ENCODE data around the gene CYP4F11.
"Not testable (repeated sequence)": the region's sequence is repeated elsewhere in the genome, so short reads cannot be mapped to it uniquely, and the experiment has no call there.

The CYP4F11 gene, protein sequence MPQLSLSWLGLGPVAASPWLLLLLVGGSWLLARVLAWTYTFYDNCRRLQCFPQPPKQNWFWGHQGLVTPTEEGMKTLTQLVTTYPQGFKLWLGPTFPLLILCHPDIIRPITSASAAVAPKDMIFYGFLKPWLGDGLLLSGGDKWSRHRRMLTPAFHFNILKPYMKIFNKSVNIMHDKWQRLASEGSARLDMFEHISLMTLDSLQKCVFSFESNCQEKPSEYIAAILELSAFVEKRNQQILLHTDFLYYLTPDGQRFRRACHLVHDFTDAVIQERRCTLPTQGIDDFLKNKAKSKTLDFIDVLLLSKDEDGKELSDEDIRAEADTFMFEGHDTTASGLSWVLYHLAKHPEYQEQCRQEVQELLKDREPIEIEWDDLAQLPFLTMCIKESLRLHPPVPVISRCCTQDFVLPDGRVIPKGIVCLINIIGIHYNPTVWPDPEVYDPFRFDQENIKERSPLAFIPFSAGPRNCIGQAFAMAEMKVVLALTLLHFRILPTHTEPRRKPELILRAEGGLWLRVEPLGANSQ

GRCh38 chr19:15934332-15935078, at the start of gene CYP4F11:
CYP4F11 (minus strand) TSS chr19:15934529; CDS start chr19:15934408, 121 bp downstream.
- DNase-seq, result no peak

DNA sequence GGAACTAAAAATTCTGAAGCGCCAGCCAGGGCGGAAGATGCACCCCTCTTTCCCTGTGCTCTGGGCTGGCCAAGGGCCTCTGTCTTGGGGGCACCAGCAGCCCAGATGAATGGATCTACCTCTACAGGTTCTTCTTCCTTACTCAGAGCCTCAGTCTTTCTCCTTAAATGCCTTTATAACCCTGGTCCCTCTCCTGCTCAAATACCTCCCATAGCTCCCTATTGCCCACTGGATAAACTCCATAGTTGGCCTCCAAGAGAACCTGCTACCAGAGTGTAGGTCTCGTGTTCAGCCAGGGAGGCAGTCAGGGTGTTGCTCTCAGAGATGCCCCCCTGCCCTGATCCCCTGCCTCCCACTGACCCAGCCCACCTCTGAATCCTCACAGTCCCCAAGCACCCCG, 45.0 kb upstream of the CYP4F11 start:
- DNase-seq, result no peak

GRCh38 chr19:15977690-15978089, 43.4 kb upstream of the CYP4F11 start:
- no peak for DNase-seq

DNA sequence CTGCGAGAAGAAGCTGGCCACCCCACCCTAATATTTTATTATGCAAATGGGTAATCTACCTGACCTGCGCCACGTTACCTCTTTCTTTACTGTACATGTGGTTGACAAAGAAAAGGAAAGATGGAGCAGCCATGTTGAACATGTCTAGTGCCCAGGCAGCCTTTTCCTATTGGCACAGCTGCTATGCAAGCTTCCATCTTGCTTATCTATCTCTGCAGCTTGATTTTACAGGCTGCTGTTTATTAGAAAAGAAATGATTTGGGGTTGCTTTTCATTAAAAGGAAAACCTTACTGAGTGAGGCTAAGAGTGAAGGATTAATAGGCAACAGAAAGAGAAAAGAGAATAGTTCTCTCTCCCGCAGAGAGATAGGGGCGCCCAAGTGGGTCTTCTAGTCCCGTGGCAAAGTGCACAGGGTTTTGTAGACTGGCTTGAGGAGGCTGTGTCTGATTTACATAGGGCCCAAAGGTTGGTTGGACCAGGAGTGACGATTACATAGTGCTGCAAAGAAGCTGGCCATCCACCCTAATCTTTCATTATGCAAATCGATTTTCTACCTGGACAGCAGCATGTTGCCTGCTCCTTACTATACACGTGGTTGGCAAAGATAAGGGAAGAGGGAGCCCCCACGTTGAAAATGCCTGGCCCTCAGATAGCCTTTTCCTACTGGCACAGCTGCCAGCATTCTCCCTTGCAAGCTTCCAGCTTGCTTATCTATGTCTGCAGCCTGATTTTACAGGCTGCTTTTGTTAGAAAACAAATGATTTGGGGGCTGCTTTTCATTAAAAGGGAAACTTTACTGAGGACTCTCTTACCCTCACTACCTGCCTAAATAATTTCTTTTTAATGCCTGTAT, 42.7 kb upstream of the CYP4F11 start:
- no peak for DNase-seq

DNA sequence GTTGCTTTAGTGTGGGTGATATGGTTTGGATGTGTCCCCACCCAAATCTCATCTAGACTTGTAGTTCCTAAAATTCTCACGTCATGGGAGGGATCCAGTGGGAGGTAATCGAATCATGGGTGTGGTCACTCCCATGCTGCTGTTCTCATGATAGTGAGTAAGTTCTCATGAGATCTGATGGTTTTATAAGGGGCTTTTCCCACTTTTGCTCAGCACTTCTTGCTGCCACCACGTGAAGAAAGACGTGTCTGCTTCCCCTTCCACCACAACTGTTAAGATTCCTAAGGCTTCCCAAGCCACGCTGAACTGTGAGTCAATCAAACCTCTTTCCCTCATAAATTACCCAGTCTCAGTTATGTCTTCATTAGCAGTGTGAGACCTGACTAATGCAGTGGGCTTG, 40.5 kb upstream of the CYP4F11 start:
- no peak for DNase-seq

GRCh38 chr19:15972043-15972442, 37.7 kb upstream of the CYP4F11 start:
- DNase-seq, result not testable (repeated sequence)

DNA sequence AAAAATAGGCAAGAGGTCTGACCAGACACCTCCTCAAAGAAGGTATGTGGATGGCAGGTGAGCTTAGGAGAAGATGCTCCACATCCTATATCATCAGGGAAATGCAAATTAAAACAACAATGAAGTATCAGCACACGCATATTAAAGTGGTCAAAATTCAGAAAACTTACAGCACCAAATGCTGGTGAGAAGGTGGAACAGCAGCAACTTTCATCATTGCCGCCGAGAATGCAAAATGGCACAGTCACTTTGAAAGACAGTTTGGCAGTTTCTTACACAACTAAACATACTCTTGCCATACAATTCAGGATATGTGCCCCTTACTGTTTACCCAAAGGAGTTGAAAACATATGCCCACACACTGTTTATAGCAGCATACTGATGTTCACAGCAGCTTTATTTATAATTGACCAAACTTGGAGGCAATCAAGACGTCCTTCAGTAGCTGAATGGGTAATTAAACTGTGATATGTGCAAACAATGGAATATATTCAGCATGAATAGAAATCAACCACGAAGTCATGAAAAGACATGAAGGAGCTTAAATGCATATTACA, 37.0 kb upstream of the CYP4F11 start:
- DNase-seq, result no peak

DNA sequence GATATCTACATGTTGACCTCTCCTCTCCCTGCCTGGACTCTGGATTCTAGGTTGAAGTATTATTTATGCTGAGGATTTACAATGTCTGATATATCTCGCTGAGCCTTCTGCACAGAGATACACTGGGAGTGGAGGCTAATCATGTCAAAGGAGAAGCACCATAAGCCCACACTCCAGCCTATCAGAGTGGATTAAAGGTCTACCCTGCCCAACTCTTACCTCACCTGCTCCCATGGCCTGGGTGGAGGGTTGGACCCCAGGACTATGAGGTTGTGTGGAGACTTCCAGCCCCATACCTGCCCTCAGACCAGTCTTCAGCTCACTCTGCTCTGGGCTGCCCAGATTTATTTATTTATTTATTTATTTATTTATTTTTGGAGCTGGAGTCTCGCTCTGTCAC, 29.9 kb upstream of the CYP4F11 start:
- DNase-seq, result no peak

DNA sequence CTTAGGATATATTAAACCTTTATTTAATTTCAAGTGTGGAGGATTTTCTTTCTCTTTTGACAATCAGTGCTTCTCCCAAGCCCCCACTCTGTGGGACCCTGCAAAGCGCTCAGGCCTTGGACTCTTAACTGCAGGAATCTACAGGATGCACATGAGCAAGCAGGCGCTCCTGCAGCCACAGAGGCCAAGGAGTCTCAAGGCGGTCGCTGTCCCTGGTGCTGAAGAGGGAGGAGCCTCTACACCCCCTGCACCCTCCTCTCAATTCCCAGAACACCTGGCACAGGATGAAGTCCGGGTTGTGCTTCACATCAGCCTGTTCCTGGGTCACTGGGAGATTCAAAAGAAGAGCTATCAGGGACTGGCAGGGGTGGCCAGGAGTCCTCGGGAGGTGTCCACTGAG, 28.0 kb upstream of the CYP4F11 start:
- no peak for DNase-seq

DNA sequence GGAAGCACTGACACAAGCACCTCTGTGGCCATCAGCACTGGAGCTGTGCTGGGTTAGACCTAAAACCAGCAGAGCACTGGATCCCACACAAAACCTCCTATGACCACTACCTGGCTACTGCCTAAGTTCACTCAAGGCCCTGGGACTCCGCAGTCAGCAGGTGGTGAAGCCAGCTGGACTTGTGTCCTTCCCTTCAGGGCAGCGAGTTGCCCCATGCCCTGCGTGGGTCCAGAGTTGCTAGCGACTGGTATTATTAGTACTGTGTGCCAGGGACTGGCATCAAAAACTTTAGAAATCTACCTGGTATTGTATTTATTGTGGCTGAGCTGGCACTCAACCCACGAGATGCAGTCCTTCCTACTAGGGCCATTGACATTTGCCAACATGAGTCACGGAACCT, 20.5 kb upstream of the CYP4F11 start:
- DNase-seq, result no peak

DNA sequence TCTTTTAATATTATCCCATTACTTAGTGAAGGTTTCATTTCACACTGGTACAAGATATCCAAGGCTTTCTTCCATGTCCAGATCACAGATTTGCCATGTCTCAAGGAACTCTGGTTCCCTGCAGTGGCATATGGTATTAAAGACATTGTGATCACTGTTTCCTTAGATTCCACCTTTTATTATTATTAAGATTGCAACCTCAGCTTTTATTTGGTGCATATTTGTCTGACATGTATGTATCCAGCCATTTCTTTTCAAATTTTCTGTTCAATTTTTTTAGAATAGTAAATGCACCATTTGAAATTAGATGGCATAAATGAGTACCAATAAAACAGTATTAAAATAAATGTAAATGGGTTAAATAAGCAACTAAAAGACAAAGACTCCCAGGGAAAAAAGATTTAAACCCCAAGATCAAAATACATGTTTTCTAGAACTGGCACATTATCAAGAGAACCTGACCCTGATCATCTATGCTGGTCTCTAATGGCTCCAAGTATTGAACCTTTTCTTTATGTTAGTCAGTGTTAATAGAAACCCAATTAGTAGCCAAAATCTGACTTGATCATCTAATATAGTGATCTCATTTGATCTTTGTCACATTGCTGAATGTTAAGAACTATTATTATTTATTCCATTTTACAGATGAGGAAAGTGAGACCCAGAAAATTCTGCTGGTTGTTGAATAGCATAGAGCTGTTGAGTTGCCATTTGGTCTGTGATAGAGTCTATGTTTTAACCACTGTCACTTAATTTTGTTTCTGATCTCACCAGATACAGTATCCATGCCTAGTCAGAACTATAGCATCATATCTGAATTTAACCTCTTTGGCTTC, 14.1 kb upstream of the CYP4F11 start, which contains the start of gene OR10H4:
OR10H4 (plus strand) TSS at position 786 of the 836 bp plus-strand sequence; CDS start at position 786, 0 bp downstream.
- no peak for DNase-seq

DNA sequence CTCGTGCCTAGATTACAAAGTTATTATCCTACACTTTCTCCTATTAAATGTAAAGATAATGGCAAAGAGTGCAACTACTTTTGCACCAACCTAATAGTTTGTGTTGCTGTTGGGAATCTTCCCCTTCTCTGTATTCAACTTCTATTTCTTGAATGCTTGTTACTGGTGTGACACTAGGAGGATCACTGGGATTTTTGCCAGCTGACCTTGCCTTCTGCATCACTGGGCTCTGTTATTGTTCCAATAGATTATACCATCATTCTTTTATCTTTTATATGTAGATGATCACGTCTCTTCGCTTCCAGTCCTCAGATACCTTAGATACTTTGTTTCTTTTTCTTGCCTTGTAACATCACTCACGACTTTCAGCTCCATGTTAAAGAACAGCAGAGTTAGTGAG, 11.0 kb upstream of the CYP4F11 start:
- no peak for DNase-seq

DNA sequence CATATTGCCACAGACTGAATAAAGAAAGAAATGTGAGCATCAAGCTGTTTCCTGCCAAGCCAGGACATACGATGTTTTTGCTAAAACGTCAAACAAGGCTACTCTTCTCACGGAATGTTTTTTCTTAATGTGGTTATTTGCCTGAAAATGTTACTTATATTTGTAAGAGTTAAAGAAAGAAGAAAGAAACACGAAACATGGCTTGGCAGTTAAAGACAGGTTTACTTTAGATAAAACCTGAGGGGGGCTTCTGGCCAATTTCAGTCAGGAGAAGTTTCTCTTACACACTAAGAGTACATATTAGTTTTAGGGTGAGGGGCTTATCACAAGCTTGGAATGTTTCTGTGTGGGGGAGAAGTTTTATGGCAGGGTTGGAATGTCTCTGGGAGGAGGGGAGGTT, 10.1 kb upstream of the CYP4F11 start:
- no peak for DNase-seq

GRCh38 chr19:15937771-15938170, 3.4 kb upstream of the CYP4F11 start:
- no peak for DNase-seq

- no peak for DNase-seq
Measured at GRCh38 chr19:15936950-15937349, 2.6 kb upstream of the CYP4F11 start.

- DNase-seq, result no peak
Measured at GRCh38 chr19:15936173-15936572, 1.8 kb upstream of the CYP4F11 start.

DNA sequence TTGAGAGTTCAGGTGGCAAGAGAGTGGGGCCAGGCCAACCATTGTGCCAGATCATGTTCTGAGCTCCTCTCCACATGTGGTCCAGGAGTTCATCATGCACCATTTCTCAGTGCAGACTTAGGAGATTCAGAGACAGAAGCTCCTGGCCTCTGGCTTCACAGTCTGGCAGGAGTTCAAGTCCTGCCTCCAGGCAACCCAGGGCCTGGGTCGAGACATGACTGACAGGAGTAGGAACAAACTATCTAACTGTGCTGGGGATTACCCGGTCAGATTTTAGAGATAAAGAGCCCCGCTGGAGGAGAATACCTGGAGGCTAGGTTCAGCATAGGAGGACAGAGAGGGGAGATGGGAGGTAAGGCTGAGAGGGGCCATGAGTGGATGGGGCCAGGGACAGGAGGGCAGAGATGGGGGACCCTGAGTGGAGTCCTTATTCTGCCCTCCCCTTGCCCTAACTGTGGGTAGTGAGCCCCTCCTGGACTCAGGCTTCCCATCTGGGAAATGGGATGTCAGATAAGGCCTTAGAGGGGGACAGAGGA, 906 bp upstream of the CYP4F11 start:
- no peak for DNase-seq

DNA sequence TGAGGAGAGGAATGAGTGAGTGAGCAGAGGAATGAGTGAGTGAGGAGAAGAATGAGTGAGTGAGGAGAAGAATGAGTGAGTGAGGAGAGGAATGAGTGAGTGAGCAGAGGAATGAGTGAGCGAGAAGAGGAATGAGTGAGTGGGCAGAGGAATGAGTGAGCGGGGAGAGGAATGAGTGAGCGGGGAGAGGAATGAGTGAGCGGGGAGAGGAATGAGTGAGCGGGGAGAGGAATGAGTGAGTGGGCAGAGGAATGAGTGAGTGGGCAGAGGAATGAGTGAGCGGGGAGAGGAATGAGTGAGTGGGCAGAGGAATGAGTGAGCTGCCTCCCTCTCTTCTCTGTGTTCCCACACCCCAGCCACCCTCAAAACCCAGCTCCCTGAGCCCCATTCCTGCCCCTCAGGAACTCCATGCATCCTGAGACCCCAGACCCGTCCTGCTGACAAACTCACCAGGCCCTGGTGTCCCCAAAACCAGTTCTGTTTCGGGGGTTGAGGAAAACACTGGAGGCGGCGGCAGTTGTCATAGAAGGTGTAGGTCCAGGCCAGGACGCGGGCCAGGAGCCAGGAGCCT, 483 bp downstream of the CYP4F11 start:
- peak in 1 of 4 experiments; percentile 7 for DNase-seq

DNA sequence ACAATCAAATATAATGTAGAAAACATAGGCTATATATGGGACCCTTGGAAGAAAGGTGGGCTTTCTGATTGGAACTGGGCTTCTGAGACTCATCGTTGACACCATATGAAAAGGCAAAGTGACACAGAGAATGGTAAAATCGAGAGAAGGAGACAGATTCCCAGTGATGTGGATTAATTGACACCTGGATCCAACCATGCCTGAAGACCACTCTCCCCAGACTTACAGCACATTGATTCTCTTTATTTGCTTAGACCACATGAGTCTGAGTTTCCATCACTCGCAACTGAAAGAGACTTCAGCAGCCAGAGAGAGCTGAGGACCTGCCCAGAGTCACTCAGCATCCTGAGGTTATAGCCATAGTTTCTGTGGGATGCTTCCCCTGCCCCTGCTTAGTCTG, 6.0 kb downstream of the CYP4F11 start:
- DNase-seq, result no peak

GRCh38 chr19:15926484-15926883, 7.8 kb downstream of the CYP4F11 start:
- no peak for DNase-seq

DNA sequence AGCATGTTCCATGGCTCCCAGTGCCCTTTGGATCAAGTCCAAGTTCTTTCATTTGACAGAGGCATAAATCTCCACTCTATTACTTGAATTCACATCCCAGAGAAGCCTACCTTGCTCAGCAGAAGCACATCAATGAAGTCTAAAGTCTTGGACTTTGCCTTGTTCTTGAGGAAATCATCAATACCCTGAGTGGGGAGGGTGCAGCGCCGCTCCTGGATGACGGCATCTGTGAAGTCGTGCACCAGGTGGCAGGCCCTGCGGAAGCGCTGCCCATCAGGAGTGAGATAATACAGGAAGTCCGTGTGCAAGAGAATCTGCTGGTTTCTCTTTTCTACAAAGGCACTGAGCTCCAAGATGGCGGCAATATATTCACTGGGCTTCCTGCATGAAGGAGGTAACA, 10.6 kb downstream of the CYP4F11 start:
- DNase-seq, result no peak

Measured in activated CD4-positive, CD25-positive, alpha-beta regulatory T cell (primary cell).